GM12865 (cell line): ENCODE measurements around the gene VASN.
A peak's percentile ranks its signal among the peaks of the same experiment; 100 is the strongest.

ENCODE experiments used
- DNase-seq: peaks from one replicate; pipeline ENCODE4 v3.0.0; 2010; ENCODE audit warnings: low read depth
- H3K4me3 ChIP-seq: 2 replicates; pipeline ENCODE4 v1.5.1; 2011; ENCODE audit warnings: mild to moderate bottlenecking, low read depth, low read length, control low read depth
- CTCF ChIP-seq: IDR thresholded peaks from 2 replicates; pipeline ENCODE4 v1.5.1; 2011; ENCODE audit warnings: low read length, control low read depth, low read depth, inconsistent platforms; ENCODE audit not compliant: insufficient read depth; ENCODE audit errors: missing control alignments

The VASN gene

GRCh38 chr16:4371357-4372000, at the start of gene VASN:
VASN (plus strand) TSS chr16:4371848; CDS start chr16:4380878, 9,030 bp downstream.
- H3K4me3 ChIP-seq: no peak within 1 kb of the TSS
- no peak for TF ChIP-seq CTCF
- peak; percentile 30 for DNase-seq

DNA sequence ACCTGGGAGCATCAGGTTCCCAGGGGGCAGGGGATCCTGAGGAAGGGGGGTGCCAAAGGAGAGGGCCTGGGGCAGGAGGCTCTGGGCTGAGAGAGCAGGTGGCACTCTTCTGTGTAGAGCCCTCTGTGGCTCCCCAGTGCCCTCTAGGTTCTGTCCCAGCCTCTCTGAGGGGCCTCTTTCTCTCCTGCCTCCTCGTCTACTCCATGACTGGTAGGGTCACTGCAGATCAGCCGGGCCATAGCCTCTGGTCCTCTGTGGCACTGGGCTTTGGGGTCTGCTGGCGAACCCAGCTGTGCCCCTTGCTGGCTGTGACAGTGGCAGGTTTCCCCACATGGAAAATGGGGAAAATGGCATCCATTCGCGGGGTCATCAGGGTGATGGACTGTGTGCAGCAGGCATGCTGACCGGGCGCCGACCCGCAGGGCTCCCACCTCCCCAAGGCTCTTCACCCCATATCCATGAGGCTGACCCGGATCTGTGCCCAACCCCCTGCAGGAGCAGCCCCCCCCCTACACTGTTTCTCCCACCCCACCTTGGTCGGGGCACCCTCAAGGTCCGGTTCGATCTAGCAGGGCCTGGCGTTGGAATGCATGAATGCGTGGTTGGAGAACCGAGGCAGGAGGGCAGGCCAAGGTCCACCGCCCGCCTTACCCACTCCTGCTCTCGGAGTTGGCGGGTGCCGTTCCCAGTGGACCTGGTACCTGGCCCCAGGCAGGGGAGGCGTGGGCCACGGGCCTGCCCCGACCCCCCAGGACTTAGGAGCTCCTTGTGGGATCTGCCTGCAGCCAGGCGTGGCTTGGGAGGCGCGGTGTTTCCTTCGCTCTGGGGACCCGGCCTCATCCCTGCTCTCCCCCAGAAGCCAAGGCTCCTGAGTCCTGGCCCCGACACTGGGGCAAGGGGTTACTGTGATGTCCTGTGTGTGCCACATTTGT, 49.3 kb upstream of the VASN start:
- H3K4me3 ChIP-seq: no peak overlapping the region
- no peak for DNase-seq
- no peak for TF ChIP-seq CTCF

DNA sequence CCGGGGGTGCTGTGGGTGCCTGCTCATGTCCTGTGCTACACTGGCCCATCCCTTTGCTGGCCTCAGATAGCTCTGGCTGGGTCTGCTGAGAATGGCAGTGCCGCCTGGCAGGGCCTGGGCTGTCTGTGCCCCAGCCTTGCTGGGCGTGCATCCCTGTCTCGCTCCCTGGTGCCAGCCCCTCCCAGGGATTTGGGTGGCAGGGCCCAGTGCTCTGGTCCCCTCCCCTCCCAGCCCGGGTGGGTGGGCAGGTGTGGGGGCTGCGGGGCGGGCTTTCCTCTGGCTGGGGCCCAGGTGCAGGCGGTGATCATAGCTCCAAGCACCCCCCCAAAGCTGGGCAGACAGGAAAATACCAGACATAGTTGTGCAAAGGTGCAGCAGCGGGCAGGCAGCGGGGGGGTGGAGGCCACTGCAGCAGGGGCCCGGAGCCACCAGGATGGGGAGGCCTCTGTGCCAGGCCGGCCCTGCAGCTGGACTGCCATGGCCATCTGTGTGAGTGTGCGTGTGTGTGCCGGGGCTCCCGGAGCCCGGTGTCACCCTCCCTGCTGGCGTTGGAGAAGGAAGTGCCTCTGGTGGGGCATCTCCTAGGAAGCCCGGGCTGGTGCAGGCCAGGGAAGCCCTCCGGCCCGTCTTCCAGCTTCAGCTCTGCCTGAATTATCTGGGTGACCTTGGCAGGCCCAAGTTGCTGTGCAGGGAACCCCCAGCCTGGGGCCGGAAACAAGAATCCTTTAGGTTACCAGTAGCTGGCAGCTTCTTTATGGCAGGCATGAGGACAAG, 48.4 kb upstream of the VASN start:
- no peak for DNase-seq
- TF ChIP-seq CTCF: no peak
- no peak overlapping the region for H3K4me3 ChIP-seq

GRCh38 chr16:4323845-4324488, 47.7 kb upstream of the VASN start:
- H3K4me3 ChIP-seq: no peak overlapping the region
- DNase-seq: no peak

GRCh38 chr16:4324492-4325252, 47.0 kb upstream of the VASN start:
- no peak overlapping the region for H3K4me3 ChIP-seq
- no peak for DNase-seq
- no peak for TF ChIP-seq CTCF

More at GRCh38 chr16:4323845-4324488, 47.7 kb upstream of the VASN start:
- no peak for TF ChIP-seq CTCF
